K562 (cell line): ENCODE measurements around the gene TCFL5. TPM values are rescaled to one million over a fixed set of nuclear protein-coding genes. Genes with fewer than 3 reads are reported as not detected.
A peak's percentile ranks its signal among the peaks of the same experiment; 100 is the strongest.

Experiments used
- KAT7 ChIP-seq: sonication (generic); formaldehyde crosslinking; IDR thresholded peaks from 2 replicates; pipeline ENCODE4 v1.8.0; 2022; ENCODE audit warnings: missing genetic modification reagents, mild to moderate bottlenecking, borderline replicate concordance
- KDM2B ChIP-seq: fragments of 250-450 bp; sonication (Bioruptor Pico); IDR thresholded peaks from 2 replicates; pipeline ENCODE4 v1.8.0; 2021; ENCODE audit warnings: mild to moderate bottlenecking, moderate library complexity
- ZBTB17 ChIP-seq: fragments of 450-650 bp; formaldehyde crosslinking; IDR thresholded peaks from 2 replicates; pipeline ENCODE4 v1.4.0; 2020; ENCODE audit warnings: mild to moderate bottlenecking
- ZNF174 ChIP-seq: fragments of 250-450 bp; sonication (Bioruptor Pico); IDR thresholded peaks from 2 replicates; pipeline ENCODE4 v1.4.0; 2020; ENCODE audit warnings: mild to moderate bottlenecking
- ZNF444 ChIP-seq: fragments of 250-450 bp; sonication (Bioruptor Pico); IDR thresholded peaks from 2 replicates; pipeline ENCODE4 v1.4.0; 2020; ENCODE audit warnings: mild to moderate bottlenecking, moderate library complexity
- polyA plus RNA-seq, 8 experiments: library from polyadenylated mRNA; depleted of rRNA in 4 of 8; stranded (reverse) in 5 of 8; unstranded in 3 of 8; fragments of >200 nt; fragmentation: Nextera tagmentation in 2 of 8; fragmentation: Illumina TruSeq in 1 of 8; extraction: Ambion mirVana in 2 of 8; extraction: Trizol in 1 of 8; gene quantifications; 2 replicates each; pipeline versions ENCODE4 v1.2.1 to v1.2.3, GENCODE V29; 2011 to 2014; ENCODE audit warnings: inconsistent platforms in 1 of 8, missing spikeins in 1 of 8
- total RNA-seq, 7 experiments: library from RNA; depleted of rRNA in 6 of 7; stranded (reverse); fragments of >200 nt in 6 of 7; fragmentation: Illumina TruSeq in 2 of 7; extraction: Trizol in 2 of 7; gene quantifications; 2 replicates each; pipeline versions ENCODE4 v1.2.1 to v1.2.3, GENCODE V29; 2011 to 2021; ENCODE audit warnings: low replicate concordance in 1 of 7
- TF ChIP-seq, protein P1 (sequence below): sonication (generic); formaldehyde crosslinking; IDR thresholded peaks from 2 replicates; pipeline ENCODE4 v1.8.0; 2022; ENCODE audit warnings: mild to moderate bottlenecking, missing genetic modification reagents

TCFL5 gene
- total and polyA plus RNA-seq, 9 of the 15 experiments (the other 6 are each of a cell fraction or from before 2014, with no cell fraction given), result 1.00 to 12.6 (median 9.1) TPM

DNA sequence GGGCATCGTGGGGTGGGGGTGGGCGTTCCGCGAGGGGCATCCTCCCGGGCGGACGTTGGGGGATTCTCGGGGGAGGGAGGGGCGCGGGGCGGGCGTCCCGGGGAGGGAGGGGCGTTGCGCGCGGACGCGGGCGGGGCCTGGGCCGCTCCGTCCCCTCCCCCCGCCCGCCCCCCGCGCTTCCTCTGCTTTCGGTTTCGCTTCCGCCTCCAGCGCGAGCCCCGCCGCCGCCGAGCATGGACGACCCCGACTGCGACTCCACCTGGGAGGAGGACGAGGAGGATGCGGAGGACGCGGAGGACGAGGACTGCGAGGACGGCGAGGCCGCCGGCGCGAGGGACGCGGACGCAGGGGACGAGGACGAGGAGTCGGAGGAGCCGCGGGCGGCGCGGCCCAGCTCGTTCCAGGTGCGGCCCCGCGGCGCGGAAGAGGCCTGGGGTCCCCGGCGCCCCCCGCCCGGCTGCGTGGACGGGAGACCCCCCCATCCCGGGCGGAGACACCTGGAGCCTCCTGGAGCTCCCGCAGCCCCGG, 56.9 kb downstream of the TCFL5 start, which contains the start of gene OGFR (continued):
- TF ChIP-seq ZNF444 (CRISPR knock-in tag) (no peak), ZBTB17 (CRISPR knock-in tag) (no peak), KDM2B (peak; percentile 53; the same call in 1 of the 2 replicates), KAT7 (CRISPR knock-in tag) (0 out of 2 replicates have a peak, but pooled peaks have one; percentile 40), ZNF174 (CRISPR knock-in tag) (no peak)
- TF ChIP-seq, protein P1, sequence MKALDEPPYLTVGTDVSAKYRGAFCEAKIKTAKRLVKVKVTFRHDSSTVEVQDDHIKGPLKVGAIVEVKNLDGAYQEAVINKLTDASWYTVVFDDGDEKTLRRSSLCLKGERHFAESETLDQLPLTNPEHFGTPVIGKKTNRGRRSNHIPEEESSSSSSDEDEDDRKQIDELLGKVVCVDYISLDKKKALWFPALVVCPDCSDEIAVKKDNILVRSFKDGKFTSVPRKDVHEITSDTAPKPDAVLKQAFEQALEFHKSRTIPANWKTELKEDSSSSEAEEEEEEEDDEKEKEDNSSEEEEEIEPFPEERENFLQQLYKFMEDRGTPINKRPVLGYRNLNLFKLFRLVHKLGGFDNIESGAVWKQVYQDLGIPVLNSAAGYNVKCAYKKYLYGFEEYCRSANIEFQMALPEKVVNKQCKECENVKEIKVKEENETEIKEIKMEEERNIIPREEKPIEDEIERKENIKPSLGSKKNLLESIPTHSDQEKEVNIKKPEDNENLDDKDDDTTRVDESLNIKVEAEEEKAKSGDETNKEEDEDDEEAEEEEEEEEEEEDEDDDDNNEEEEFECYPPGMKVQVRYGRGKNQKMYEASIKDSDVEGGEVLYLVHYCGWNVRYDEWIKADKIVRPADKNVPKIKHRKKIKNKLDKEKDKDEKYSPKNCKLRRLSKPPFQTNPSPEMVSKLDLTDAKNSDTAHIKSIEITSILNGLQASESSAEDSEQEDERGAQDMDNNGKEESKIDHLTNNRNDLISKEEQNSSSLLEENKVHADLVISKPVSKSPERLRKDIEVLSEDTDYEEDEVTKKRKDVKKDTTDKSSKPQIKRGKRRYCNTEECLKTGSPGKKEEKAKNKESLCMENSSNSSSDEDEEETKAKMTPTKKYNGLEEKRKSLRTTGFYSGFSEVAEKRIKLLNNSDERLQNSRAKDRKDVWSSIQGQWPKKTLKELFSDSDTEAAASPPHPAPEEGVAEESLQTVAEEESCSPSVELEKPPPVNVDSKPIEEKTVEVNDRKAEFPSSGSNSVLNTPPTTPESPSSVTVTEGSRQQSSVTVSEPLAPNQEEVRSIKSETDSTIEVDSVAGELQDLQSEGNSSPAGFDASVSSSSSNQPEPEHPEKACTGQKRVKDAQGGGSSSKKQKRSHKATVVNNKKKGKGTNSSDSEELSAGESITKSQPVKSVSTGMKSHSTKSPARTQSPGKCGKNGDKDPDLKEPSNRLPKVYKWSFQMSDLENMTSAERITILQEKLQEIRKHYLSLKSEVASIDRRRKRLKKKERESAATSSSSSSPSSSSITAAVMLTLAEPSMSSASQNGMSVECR, result peak; percentile 75
